COLO668 (cell line): ENCODE measurements around the gene PTCH2.
"Not testable (repeated sequence)": the region's sequence is repeated elsewhere in the genome, so short reads cannot be mapped to it uniquely, and the experiment has no call there.

Experiments used
- DNase-seq: peaks from one replicate; lab custom pipeline; 2025; ENCODE audit not compliant: unreplicated experiment; lab: John Stamatoyannopoulos, UW

Gene PTCH2

GRCh38 chr1:44839576-44839975 is 3.5 kb downstream of the PTCH2 start:
- DNase-seq = no peak

- not testable (repeated sequence) for DNase-seq
These were observed 4.8 kb downstream of the PTCH2 start for GRCh38 chr1:44838294-44838693.

GRCh38 chr1:44835738-44836675 is 7.0 kb downstream of the PTCH2 start:
- peak; percentile 93 for DNase-seq

- DNase-seq = no peak
These were observed 8.7 kb downstream of the PTCH2 start for GRCh38 chr1:44834328-44834727.

GRCh38 chr1:44832056-44832705 is 10.9 kb downstream of the PTCH2 start:
- DNase-seq = no peak

GRCh38 chr1:44831516-44831915 is 11.5 kb downstream of the PTCH2 start:
- DNase-seq = no peak

GRCh38 chr1:44830900-44831304 is 12.2 kb downstream of the PTCH2 start:
- no peak for DNase-seq

- no peak for DNase-seq
These were observed 13.3 kb downstream of the PTCH2 start for GRCh38 chr1:44829506-44830384.

GRCh38 chr1:44828841-44829440 is 14.1 kb downstream of the PTCH2 start:
- DNase-seq = no peak

- DNase-seq = no peak
These were observed 14.9 kb downstream of the PTCH2 start for GRCh38 chr1:44828003-44828651.

GRCh38 chr1:44827197-44828002 is 15.7 kb downstream of the PTCH2 start:
- peak; percentile 74 for DNase-seq

- no peak for DNase-seq
These were observed 16.5 kb downstream of the PTCH2 start for GRCh38 chr1:44826375-44827196.

- DNase-seq = not testable (repeated sequence)
These were observed 18.7 kb downstream of the PTCH2 start for GRCh38 chr1:44824392-44824791.

GRCh38 chr1:44822981-44823451 is 20.0 kb downstream of the PTCH2 start:
- no peak for DNase-seq

GRCh38 chr1:44822131-44822701 is 20.8 kb downstream of the PTCH2 start:
- DNase-seq = no peak

- no peak for DNase-seq
These were observed 21.8 kb downstream of the PTCH2 start for GRCh38 chr1:44821240-44821715.

GRCh38 chr1:44820328-44821239 is 22.5 kb downstream of the PTCH2 start:
- DNase-seq = no peak
